ENCODE data around the gene SLIT1. TPM values are rescaled to one million over a fixed set of nuclear protein-coding genes. Genes with fewer than 3 reads are reported as not detected.

Gene SLIT1
- total RNA-seq, 1 donor from 2014 or later: not detected

GRCh38 chr10:97063983-97064837 lies 121.5 kb downstream of the SLIT1 start:
- Histone ChIP-seq H3K36me3 (no peaks in the 10 kb centered on the region), H3K9me3 (no peaks in the 10 kb centered on the region), H3K4me3 (no peak overlapping the region), H3K27ac (no peak overlapping the region), H3K27me3 (no peaks in the 10 kb centered on the region), H3K4me1 (no peaks in the 10 kb centered on the region)
- intact Hi-C loops (cut with DNase I): no loop called here
- TF ChIP-seq, protein P1, sequence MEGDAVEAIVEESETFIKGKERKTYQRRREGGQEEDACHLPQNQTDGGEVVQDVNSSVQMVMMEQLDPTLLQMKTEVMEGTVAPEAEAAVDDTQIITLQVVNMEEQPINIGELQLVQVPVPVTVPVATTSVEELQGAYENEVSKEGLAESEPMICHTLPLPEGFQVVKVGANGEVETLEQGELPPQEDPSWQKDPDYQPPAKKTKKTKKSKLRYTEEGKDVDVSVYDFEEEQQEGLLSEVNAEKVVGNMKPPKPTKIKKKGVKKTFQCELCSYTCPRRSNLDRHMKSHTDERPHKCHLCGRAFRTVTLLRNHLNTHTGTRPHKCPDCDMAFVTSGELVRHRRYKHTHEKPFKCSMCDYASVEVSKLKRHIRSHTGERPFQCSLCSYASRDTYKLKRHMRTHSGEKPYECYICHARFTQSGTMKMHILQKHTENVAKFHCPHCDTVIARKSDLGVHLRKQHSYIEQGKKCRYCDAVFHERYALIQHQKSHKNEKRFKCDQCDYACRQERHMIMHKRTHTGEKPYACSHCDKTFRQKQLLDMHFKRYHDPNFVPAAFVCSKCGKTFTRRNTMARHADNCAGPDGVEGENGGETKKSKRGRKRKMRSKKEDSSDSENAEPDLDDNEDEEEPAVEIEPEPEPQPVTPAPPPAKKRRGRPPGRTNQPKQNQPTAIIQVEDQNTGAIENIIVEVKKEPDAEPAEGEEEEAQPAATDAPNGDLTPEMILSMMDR (IDR thresholded peaks at IDR 0.05): no peak
- no peak for DNase-seq (ENCODE audit: low spot score in 2 of 2)

DNA sequence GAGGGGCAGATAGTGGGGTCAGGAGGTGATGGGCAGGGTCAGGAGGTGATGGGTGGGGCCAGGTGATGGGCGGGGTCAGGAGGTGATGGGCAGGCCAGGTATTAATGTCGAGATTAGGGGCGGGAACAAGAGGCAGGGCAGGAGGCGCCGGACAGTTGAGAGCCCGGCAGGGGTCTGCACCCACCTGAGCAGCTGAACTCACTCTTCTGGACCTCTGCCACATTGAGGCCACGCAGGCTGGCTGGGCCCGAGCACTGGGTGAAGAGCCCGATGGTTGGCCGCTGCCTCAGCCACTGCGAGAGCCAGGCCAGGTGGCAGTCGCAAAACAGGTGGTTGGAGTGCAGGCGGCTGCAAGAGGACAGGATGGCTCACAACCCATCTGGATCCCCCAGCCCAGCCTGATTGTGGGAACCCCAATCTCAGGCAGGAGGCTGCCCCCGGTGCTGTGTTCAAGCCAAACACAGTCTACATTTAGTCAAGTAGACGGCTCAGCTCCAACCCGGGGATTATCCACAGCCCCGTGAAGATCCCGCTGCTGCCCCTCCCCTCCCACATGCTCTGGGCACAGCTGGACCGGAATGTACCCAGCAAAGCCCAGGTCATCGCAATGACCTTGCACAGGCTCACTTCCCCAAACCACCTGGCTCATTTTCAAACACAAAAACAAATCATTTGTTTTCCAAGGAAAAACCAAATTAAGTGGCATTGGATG lies 122.3 kb downstream of the SLIT1 start:
- intact Hi-C loops (cut with DNase I): no loop called here

DNA sequence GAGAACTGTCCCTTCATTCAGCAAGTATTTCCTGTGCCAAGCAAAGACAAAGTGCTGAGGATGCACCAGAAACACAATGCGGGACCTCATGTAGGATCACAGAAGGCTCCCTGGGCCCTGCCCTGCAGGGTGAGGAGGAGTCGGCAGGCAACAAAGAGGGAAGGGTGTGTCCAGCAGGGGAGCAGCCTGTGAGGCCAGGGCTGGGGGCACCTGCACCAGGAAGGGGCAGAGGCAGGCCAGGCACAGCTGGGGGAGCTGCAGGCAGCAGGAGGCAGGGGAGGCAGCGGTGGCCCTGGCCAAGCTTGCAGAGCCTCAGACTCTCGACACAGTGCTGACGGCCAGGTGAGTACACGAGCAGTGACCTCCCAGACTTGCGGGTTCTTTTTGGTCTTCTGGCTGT lies 123.3 kb downstream of the SLIT1 start:
- Histone ChIP-seq H3K36me3 (no peaks in the 10 kb centered on the region), H3K27ac (no peak overlapping the region), H3K4me1 (no peaks in the 10 kb centered on the region), H3K9me3 (no peaks in the 10 kb centered on the region), H3K27me3 (no peaks in the 10 kb centered on the region), H3K4me3 (no peak overlapping the region)
- TF ChIP-seq, protein P1 (IDR thresholded peaks at IDR 0.05): no peak
- DNase-seq (ENCODE audit: low spot score in 2 of 2): no peak
- intact Hi-C loops (cut with DNase I): no loop called here

More for the DNA sequence above, 122.3 kb downstream of the SLIT1 start:
- DNase-seq (ENCODE audit: low spot score in 2 of 2): no peak
- no peak overlapping the region for H3K27ac ChIP-seq
- no peak overlapping the region for H3K4me3 ChIP-seq
- H3K36me3 ChIP-seq: no peaks in the 10 kb centered on the region
- no peaks in the 10 kb centered on the region for H3K27me3 ChIP-seq
- no peaks in the 10 kb centered on the region for H3K4me1 ChIP-seq
- H3K9me3 ChIP-seq: no peaks in the 10 kb centered on the region
- TF ChIP-seq, protein P1 (IDR thresholded peaks at IDR 0.05): no peak

- H3K4me1 ChIP-seq: no peaks in the 10 kb centered on the region
- no peaks in the 10 kb centered on the region for H3K36me3 ChIP-seq
- intact Hi-C loops (cut with DNase I): no loop called here
- H3K9me3 ChIP-seq: no peaks in the 10 kb centered on the region
- H3K27ac ChIP-seq: no peak overlapping the region
- H3K27me3 ChIP-seq: no peaks in the 10 kb centered on the region
- TF ChIP-seq, protein P1 (IDR thresholded peaks at IDR 0.05): no peak
- no peak overlapping the region for H3K4me3 ChIP-seq
- DNase-seq (ENCODE audit: low spot score in 2 of 2): no peak
Measured at GRCh38 chr10:97062046-97062445, 123.7 kb downstream of the SLIT1 start.

- TF ChIP-seq, protein P1 (IDR thresholded peaks at IDR 0.05): no peak
- no peak overlapping the region for H3K4me3 ChIP-seq
- H3K27ac ChIP-seq: no peak overlapping the region
- intact Hi-C loops (cut with DNase I): no loop called here
- no peak for DNase-seq (ENCODE audit: low spot score in 2 of 2)
- H3K27me3 ChIP-seq: no peaks in the 10 kb centered on the region
- no peaks in the 10 kb centered on the region for H3K9me3 ChIP-seq
- H3K36me3 ChIP-seq: no peaks in the 10 kb centered on the region
- no peaks in the 10 kb centered on the region for H3K4me1 ChIP-seq
Measured at GRCh38 chr10:97061423-97061822, 124.3 kb downstream of the SLIT1 start.
